HG03097 (cell line): ENCODE data around the gene RPLP1.
A peak's percentile ranks its signal among the peaks of the same experiment; 100 is the strongest.
"Not testable (repeated sequence)": the region's sequence is repeated elsewhere in the genome, so short reads cannot be mapped to it uniquely, and the experiment has no call there.

ENCODE experiments used
- ATAC-seq: cut with Tn5 transposase; IDR thresholded peaks from one replicate; pipeline ENCODE4 v1.9.1; 2021; ENCODE audit not compliant: unreplicated experiment, low FRiP score

Gene RPLP1

DNA sequence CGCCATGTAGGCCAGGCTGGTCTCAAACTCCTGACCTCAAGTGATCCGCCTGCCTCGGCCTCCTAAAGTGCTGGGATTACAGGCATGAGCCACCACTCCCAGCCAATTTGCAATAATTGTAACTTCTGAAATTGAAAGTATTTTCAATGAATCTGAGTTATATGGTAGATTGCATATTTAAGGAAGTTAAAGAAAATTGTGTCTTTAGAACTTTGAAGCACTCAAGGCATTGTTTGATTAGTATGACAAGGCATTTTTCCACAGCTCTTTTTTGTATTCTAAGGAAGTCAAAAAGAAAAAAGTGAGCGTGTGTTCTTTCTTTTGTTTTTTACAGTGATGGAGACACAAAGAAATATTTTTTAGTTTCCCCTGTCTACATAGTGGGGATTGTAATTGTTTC, 15.7 kb upstream of the RPLP1 start:
- ATAC-seq = no peak

DNA sequence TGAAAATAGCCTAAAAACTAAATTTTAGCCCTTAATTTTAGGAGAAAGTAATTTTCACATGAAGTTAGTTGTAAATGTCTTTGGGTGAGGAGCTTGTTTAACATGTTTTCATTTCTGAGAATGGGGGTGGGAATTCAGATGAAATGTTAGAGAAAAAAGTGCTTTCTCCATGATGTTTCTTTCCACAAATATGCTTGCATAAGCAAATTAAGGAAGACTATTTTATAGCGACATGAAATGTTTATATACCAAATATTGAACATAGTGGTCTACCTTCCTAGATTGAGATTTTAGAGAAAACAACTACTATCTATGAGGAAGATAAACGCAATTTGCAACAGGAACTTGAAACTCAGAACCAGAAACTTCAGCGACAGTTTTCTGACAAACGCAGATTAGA, 13.0 kb upstream of the RPLP1 start:
- ATAC-seq = no peak

DNA sequence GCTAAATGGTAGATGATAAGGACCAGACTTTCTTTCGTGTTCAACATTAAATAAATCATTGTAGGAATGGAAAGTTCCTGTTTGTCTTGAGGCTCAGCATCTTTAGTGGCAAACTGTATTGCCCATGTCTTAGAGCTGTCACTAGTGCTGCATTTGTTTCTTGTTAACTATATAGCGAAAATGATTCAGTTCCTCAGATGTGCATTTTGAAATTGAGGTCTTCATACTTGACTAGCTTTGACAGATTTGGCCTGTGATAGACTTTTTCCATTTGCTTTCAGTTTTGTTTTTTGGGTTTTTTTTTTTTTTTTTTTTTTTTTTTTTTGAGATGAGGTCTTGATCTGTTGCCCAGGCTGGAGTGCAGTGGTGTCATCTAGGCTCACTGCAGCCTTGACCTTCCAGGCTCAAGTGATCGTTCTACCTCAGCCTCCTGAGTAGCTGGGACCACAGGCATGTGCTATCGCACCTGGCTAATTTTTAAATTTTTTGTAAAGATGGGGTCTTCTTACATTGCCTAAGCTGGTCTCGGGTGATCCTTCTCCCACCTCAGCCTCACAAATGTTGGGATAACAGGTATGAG, 9.5 kb upstream of the RPLP1 start:
- no peak for ATAC-seq

DNA sequence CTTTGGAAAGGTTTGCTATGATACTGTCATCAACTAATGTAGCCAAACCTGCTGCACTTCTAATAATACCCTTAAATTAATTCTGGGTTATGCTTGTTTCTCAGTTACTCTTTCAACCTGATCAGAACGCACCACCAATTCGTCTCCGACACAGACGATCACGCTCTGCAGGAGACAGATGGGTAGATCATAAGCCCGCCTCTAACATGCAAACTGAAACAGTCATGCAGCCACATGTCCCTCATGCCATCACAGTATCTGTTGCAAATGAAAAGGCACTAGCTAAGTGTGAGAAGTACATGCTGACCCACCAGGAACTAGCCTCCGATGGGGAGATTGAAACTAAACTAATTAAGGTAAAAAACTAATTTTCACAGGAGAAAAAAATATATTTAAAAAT, 7.9 kb upstream of the RPLP1 start:
- ATAC-seq = no peak

DNA sequence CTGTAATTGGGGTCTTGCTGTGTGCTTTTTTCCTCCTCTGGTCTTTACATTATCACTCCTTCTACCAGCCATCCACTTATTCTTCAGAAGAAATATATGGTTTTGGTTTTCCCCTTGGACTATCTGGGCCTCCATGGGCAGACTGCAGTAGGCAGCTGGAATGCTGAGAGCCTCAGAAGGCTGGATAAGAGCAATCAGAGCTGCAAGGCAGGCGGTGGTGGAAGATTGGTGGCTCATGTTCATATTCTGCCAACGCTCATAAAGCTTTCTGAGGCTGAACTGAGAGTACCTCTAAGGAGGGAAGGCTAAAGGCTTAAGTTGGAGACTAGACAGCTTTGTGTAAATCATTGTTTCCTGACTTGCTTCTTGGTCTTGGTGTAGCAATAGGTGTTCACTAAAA, 5.7 kb upstream of the RPLP1 start:
- ATAC-seq = no peak

DNA sequence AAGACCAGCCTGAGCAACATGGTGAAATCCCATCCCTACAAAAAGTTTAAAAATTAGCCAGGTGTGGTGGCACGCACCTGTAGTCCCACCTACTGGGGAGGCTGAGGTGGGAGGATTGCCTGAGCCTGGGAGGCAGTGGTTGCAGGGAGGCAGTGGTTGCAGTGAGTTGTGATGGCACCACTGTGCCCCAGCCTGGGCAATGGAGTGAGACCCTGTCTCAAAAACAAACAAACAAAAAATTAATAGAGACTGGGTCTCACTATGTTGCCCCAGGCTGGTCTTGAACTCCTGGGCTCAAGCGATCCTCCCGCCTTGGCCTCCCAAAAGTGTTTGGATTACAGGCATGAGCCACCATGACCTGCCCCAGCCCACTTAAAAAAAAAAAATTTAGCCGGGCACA, 2.4 kb upstream of the RPLP1 start:
- not testable (repeated sequence) for ATAC-seq

DNA sequence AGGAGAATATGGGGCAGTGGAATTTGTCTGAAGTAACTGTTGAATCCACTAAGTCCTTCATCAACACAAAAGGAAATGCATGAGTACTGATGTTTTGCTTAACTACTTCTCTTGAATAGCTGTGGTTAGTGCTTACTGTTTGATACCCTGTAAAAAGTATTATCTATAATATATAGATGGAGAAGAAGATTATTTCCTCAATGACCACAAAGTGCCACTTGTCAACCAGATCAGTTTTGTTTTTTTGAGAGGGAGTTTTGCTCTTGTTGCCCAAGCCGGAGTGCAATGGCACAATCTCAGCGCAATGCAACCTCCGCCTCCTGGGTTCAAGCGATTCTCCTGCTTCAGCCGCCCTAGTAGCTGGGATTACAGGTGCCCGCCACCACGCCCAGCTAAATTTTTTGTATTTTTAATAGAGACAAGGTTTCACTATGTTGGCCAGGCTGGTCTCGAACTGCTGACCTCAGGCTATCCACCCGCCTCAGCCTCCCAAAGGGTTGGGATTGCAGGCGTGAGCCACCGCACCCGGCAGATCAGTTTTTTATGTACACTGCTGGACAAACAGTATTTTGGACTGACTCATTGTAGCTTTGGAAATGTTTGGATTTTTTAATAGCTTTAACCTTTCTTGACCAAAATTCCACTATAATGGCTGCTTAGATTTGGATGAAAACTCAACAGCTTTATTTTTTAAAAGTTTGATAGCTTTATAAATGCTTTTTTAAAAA, 1.5 kb upstream of the RPLP1 start:
- no peak for ATAC-seq

DNA sequence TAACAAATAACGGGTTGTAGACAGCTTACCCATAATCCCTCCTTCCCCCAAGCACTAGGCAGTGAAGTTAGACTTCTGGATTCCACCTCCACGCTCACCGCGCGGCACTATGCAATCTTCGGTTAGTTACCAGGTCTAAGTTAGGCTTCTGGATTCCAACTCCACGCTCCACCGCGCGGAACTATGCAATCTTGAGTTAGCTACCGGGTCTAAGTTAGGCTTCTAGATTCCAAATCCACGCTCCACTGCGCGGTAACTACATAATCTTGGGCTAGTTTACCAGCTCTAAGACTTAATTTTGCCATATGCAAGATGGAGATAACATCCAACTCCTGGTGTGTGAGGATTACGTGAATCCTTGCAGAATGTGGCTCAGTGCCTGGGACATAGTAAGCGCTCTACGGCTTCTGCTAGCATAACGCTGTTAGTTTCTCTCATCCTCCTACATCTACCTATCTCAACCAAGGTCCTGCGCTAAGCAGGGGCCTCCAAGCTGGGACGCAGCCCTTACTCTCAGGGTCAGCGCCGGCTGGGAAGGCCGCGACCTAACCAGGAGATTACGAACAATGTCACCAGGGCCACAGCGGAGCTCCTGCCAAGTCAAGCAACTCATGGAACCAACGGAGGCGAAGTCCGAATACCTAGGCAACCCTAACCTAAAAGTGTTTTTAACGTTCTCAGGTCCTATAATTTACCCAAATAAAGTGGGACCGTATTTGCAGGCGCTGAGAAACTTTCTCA, 497 bp upstream of the RPLP1 start:
- peak; percentile 24 for ATAC-seq

DNA sequence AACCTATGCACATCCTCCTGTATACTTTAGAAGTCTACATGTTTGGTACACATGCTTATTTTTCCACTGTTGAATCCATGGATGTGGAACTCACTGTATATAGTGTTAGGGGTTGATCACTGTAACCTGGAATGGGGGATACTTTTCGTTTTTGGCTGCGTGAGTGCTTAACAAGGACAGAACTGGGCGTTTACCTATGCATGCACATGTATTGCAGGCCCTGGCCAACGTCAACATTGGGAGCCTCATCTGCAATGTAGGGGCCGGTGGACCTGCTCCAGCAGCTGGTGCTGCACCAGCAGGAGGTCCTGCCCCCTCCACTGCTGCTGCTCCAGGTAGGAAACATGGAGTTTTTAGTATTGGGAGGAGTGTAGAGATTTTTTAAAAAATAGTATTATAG, 2.3 kb downstream of the RPLP1 start:
- no peak for ATAC-seq

DNA sequence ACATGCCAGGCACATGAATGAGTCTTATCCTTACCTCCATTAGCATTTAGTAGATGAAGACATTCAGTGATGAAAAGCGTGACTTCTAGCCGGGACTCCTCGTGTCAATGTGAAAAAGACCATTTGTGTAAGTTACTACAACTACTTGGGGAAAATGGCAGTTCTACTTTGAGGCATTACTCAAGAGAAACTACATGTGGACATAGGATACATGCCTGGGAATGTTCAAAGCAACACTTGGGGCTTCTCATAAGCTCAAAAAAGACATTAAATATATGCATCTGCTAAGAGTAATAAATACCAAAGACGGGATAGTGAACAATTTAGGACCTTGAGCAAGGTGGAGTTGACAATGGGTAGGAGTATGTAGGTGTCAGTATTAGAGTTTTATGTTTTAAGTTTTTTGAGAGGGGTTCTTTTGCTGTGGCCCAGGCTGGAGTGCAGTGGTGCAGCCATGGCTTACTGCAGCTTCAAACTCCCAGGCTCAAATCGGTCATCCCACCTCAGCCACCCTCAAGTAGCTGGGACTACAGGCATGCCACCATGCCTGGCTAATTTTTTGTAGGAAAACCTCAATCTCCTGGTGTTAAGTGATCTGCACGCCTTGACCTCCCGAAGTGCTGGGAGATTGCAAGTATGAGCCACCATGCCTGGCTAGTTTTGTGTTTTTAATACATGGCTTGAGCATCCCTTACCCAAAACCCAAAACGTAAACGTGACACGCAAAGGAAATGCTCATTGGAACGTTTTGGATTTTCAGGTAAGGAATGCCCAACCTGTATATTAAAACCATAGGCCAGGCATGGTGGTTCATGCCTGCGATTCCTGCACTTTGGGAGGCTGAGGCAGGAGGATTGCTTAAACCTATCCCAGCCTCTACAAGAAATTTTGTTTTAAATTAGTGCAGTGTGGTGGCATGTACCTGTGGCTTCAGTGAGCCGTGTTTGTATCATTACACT, 3.9 kb downstream of the RPLP1 start:
- ATAC-seq = no peak

DNA sequence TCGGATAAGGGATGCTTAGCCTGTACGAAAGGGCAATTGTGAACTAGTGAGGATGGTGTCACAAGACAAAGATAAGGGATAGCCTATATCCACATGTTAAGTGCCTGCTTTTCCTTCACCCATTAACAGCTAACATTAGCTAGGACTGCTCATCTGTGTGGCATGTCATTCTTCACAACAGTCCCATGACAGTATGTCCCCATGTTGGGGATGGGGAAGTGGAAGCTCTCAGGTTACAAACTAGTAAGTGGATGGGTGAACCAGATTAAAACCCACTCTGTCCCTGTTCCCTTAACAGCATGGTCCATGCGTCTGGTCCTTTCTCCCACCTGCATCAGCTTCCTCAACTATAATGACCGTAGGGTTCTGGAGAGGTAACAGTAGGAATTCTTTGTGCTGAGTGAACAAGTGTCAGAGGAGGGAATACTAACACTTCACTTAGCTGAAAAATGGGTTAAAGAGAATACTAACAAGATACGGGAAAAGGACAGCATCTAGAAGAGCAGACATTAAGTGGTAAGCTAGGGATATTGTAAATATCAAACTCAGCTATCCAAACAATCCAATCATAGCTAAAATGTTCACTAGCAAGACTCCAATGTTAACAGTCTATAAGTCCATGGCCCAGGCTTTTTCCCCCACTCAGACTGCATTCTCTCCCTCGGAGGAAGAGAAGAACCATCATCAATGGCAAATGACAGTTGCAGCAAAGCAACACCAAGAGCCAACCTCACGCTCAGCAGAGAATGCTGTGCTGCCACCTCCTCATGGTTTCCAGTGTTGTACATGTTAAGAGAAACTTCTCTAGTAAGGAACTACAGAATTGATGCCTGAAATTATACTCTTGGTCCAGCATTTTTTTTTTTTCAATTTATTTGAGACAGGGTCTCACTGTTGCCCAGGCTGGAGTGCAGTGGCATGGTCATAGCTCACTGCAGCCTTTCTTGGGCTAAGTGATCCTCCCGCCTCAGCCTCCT, 5.0 kb downstream of the RPLP1 start:
- ATAC-seq = no peak

DNA sequence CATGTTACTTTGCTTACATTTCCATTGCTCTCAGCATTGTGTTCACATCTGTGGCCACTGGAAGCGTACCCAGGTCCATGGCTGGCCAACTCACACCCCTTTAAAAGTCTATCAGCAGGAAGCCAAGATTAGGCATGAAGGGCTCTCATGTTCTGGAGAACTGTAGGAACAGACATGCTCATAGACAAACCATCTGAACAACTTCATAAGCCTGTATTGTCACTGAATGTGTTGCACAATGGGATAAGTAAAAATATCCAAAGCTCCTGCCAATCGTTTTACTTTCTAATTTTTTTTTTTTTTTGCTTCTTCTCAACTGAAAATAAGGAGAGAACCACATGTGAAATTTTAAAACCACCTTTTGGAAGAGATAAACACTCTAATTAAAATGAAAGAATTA, 6.4 kb downstream of the RPLP1 start:
- ATAC-seq = no peak

DNA sequence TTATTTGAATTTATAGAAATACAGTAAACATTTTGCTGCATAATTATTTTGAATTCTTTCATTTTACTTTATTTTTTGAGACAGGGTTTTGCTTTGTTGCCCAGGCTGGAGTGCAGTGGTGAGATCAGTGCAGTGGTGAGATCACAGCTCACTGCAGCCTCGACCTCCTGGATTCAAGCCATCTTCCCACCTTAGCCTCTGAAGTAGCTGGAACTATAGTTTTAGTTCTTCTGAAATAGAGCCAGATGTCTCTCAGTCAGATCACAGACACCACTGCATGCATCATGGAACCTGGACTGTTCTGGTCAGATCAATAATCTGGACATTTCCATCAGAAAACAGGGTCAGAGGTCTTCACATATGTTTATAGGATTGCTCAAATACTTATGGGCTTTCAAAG, 7.9 kb downstream of the RPLP1 start:
- no peak for ATAC-seq

DNA sequence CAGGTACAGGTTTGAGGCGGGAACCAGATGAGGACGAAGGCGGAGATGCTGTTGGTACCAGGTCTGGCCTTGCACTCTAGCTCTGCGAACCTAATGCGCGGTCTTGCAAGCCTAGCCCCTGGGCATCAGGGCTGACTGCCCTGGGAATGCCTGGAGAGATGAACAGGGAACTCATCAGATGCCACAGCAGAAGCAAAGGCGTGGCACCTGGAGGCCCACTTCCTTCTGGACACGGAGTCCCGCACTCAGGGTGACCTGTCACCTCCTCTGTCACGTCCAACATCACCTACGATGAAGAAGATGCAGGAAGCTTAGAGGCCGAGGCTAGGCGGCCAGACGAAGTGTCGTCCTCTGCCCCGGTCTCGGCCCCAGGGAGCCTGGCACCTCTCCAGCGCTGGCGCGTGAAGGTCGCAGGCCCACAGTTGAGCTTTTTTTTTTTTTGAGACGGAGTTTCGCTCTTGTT, 9.4 kb downstream of the RPLP1 start:
- peak; percentile 6 for ATAC-seq

DNA sequence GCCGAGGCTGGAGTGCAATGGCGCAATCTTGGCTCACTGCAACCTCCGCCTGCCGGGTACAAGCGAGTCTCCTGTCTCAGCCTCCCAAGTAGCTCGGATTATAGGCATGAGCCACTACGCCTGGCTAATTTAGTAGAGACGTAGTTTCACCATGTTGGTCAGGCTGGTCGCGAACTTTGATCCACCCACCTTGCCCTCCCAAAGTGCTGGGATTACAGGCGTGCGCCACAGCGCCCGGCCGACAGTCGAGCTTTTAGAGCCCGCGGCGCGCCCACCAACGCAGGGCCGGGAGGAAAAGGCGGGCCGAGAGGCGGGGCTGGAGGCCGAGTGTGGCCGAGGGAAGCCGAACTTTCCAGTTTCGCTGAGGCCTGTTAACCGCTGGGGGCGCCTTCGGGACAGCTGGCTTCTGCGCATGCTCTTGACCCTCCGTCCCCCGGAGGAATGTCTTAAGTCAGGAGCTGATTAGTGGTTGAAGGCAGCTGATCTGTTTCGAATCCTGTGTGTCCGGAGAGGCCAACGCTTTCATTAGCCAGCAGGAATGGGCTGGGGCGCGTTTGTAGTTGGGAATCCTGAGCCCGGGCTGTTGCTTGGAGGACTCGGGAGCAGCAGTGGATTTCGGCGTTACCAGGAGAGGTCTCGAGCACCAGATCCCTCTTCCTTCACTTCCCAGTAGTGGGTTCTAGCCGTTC, 10.0 kb downstream of the RPLP1 start:
- peak; percentile 84 for ATAC-seq

DNA sequence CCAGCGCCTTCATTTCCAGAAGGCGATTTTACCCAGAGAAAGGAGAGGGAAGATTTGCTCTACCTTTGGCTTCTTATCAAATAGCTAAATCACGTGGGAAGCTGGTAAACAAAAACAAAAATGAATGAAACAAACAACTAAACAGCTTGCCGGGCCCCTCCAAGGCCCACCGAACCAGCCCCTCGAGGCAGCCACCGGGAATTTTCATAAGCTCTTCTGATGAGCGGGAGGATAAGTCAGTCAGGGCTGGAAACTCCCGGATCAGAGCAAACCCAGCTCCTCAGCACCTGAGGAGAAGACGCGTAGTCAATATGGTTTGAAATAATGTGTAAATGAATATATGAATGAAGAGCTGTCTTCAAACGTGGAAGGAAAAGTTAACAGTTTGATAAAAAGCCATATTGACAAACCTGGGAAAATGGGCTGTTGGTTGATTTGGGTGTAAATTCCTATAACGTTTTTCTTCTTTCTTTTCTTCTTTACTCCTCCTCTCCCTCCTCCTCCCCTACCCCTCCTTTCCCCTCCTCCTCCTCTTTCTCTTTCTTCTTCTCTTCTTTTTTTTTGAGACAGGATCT, 10.7 kb downstream of the RPLP1 start:
- no peak for ATAC-seq

DNA sequence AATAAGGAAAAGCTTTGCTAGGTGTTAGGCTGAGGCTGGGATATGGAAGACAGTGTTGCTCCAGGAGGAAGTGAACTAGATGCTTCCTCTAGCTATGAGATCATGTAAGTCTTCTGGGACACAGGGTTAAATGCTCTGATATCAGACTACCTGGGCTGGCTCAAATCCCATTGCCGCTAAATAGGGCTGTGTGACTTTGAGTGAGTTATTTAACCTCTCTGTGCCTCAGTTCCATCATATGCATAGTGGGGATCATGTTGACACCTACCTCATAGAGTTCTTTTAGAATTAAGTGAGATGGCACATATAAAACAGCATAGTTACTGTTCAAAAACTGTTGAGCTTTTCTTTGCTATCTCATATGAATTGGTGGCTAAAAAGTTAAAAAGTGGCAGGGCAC, 12.6 kb downstream of the RPLP1 start:
- ATAC-seq = no peak

DNA sequence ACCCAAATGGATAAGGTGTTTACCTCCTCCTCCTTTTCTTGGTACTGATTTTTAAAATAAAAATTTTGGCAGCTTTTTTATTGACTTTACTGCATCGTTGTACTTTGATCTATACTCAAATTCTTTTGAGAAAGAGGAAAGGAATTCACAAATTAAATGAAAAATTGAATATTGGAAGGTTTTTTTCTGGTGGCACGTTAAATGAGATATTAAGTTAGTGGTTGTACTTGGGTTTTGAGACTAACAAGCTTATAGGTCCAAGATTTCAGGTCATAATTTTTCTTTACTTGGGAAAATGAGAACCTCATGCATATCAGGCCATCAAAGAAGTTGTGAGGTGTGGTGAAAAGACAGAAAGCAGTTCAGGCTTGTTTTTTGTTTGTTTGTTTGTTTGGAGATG, 14.1 kb downstream of the RPLP1 start:
- ATAC-seq = no peak

DNA sequence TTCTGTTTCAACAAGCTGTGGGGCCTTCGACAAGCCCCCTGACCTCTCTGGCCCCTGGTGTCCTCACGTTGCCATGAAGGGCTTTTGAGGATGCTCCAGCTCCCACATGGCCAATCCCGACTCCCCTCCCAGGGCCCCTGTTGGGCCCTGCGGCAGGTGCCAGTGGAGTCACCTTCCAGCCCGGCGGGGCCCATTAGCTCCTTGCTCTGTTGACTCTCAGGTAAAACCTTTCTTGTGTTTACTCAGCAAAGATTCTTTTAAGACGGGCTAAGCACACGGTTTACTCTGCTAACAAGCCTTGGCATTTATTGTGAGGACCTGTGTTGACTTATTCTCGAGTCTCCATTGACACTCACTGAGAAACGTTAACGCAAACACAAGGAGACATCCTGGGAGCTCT, 15.0 kb downstream of the RPLP1 start:
- ATAC-seq = no peak
